Activated CD4-positive, alpha-beta T cell treated with anti-CD3 and anti-CD28 coated beads, Interleukin-2, amount 50 U/mL, for 16 hours (primary cell): ENCODE results near the gene RHEX.

Experiments used
- DNase-seq: peaks from one replicate; pipeline ENCODE4 v3.0.0-alpha.2; 2020

RHEX gene

DNA sequence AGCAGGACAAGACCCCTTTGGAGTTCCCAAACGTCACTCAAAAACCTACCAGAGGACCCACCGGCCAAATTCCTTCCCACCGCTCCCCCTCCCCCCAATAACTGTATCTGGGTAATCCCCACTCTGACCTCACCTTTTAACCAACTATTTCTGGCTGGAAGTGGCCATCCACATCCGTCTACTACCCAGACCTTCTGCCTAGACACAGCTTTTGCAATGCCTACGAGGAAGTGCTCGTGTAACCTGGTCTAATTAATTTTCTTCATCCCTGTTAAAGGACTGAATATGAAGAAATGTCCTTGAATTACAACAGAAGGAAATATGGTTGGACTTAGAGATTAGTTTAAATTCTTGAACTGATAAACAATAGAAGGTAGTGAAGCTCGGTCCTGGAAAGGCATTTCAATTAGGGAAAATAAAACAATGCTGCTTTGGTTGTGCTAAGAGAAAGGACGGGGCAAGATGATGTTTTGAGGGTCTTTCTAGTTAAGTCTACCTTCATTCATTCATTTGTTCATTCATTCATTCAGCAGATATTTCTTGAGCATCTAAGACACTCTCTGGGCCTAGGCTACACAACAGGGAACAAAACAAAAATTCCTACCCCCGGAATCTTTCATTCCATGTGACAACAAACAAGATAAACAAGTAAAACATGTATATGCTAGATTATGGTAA lies 45.4 kb downstream of the RHEX start:
- no peak for DNase-seq

DNA sequence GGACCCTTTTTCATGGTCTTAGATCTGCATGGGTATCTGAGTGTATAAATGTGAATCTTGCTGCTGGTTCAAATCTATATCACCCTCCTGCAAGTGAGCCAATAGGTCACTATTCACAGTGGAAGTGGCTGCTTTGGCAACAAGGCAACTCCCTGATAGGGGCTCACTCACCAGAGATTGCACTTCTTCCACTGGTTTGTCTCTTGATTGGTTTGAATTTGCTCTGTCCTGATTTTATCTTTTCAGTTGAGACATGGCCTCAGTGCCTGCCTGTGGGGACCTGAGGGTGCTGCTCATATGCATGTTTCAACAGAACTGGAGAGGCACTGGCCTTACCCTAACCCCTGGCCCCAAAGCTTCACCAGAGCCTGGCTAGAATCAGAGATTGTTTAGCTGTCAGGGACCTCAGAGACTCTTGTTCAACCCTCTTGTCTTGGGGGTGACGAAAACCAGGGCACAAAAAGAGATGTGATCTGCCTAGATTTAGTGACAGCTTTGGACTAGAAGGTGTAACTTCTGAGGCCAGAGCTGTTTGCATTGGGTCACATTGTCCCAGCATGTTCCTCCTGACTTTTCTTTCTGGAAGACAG lies 47.3 kb downstream of the RHEX start:
- no peak for DNase-seq

- no peak for DNase-seq
Measured at GRCh38 chr1:206101351-206102045, 48.5 kb downstream of the RHEX start.

- no peak for DNase-seq
Measured at GRCh38 chr1:206102292-206102936, 49.4 kb downstream of the RHEX start.

GRCh38 chr1:206103979-206104378 lies 51.0 kb downstream of the RHEX start:
- DNase-seq: no peak

DNA sequence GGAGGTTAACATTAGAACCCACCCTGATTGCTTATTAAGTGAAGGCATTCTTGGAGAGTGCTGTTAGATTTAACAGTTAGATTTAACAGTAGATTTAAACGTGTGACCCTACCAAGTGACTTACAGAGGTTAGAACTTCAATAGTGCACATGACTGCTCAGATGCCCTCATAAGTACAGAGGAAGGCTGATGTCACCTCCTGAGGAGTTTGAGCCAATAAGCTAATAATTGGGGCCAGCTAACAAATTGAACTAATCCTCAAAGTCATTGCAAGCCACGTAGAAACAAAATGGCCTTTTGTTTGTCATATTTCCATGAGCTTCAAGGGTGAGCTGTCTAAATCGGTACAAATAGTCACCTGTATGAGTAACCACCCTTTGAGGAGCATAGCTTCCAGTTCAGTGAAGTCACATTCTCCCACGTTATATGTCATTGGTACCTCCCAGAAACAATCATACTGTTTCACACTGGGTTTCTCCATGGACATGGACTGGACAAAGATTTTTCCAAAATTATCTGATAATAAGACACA lies 52.6 kb downstream of the RHEX start:
- no peak for DNase-seq

- peak; percentile 78 for DNase-seq
Measured at GRCh38 chr1:206106328-206107167, 53.6 kb downstream of the RHEX start.

DNA sequence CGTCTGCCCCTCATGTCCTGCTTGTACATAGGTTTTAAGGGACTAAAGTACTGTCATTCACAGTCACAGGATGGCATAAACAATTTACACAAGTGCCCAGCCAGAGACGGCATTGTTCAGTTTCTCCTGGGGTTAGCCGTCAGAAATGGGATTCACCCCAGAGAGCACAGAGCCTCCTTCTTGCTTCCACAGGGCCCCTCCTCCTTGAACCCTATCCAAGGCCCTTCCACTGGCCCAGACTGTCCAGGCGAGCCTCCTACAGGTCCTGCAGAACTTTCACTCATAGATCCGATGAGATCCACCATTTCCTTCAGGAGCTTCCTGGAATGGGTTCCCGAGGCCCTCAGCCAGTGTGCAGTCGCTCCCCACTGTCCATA lies 54.2 kb downstream of the RHEX start:
- DNase-seq: no peak

DNA sequence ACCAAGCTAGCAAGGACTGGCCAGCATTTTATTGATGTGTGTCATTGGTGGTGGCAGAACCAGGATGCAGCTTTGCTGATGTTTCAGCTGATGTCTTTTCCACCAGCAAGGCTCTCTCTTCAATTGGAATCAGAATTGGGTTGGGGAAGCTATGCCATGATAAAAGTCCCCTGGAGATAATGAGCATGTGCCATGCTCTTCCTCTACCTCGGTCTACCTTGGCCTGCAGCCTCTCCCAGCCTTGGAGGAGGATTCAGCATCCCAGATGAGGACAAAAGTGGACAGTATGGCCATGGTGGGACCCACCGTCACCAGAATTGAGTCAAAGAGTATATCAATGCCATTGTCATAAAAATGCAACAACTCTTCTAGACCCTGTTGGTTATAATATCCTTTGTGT lies 55.7 kb downstream of the RHEX start:
- DNase-seq: no peak

DNA sequence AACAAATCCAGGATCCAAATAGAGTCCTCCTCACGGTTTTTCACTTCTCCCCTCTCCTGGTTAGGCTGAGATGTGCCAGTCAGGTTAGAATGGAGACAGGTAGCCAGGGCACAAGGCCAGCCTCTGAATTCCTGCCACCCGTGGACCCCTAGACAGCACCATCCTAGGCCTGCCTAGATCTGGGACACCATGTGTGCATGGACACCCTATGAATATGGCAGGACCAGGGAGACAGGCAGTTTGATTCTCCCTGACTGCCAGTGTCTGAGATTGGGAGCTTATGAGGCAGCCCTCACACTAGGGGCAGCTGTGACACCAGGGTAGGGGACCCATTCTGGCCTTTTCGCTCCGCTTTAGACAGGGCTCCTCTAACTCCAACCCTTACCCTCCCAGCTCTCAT lies 56.7 kb downstream of the RHEX start:
- DNase-seq: no peak

GRCh38 chr1:206110161-206110560 lies 57.2 kb downstream of the RHEX start:
- no peak for DNase-seq

GRCh38 chr1:206110820-206111219 lies 57.8 kb downstream of the RHEX start:
- DNase-seq: no peak

- DNase-seq: no peak
Measured at GRCh38 chr1:206111271-206111927, 58.4 kb downstream of the RHEX start.

GRCh38 chr1:206112600-206113301 lies 59.8 kb downstream of the RHEX start:
- DNase-seq: no peak

DNA sequence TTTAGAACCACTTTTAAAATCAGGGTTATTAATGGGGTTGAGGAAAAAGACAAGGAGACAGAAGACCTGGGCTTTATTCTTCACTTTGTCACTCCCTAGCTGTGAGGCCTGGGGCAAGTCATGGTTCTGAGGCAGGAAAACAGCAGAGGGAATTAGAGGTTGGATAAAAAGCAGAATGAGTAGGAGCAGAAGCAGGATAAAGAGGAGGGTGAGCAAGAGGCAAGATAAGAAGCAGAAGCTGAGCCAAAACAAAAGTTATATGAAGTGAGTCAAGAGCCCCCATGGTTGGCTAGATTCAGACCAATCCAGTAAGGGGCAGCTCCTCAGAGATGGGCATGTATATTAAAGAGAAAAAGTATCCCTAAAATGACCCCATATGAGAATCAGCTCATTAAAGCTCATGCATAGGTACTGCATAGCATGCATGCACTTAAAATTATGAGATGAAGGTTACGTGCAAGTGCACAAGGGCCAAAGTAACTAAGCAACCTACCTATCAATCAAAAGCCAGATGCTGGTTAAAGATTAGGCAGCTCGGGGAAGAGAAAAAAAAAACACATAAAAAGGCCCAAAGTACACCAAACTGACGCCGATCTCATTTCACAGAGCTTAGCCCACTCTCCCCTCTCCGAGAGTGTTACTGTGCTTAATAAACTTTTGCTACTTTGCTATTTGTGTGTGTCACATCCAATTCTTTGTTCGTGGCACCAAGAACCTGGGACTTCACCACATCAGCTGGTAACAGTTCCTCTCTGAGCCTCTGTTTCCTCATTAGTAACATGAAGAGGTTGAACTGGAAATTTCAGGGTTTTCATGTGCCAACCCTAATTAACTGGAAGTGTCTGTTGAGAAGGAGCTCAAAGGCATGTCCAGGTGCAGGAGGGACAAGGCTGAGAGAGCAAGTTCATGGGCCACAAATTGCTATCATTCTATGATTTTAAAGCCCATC lies 62.0 kb downstream of the RHEX start:
- no peak for DNase-seq

DNA sequence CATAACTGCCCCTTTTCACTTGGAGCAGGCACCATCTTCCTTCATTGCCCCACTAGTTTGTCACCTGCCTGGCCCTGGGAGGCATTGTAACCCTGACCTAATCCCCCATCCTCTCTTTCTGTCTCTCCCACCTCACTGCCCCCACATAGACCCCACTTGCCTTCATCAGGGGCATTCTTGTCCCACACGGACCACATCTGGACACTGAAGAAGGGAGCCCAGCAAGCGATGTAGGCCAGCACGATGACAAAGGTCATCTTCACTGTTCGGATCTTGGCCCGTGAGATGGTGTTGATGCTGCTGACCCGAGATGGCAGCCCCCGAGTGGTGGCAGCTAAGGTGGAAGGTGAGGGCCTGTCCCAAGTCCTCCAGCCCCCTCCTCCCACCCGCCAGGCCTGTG lies 62.8 kb downstream of the RHEX start:
- no peak for DNase-seq

DNA sequence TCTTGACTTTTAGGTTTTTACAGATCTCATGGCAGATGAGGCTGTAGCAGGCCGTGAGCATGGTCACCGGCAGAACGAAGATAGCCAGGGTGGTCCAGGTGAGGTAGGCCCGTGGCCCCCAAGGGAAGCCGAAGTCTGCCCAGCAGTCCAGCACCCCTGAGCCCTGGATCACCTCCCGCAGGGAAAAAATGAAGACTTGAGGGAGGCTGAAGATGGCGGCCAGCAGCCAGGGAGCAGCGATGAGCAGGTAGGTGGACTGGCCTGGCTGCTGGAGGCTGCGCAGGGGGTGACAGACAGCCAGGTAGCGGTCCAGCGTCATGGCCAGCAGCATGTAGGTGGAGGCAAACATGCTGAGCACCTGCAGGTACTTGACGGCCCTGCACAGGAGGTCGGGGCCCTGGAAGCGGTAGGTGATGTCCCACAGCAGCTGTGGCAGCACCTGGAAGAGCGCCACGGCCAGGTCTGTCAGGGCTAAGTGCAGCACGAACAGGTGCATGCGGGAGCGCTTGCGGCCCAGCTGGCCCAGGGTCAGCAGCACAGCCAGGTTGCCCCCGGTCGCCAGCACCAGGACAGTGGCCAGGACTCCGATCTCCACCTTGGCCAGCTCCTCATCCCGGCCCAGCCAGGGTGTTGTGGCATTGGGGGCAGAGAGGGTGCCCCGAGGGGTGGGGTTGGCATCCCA lies 63.4 kb downstream of the RHEX start:
- DNase-seq: no peak

- DNase-seq: no peak
Measured at GRCh38 chr1:206116873-206117150, 63.8 kb downstream of the RHEX start.

- peak; percentile 2 for DNase-seq
Measured at GRCh38 chr1:206117151-206117948, 64.4 kb downstream of the RHEX start, which contains the start of gene AVPR1B. Gene AVPR1B (minus strand): TSS chr1:206117388. CDS start chr1:206116890, 498 bp downstream.
